Measurements from ENCODE around the gene TUNAR.

TUNAR gene

GRCh38 chr14:95841668-95842067 lies 35.0 kb upstream of the TUNAR start:
- TF ChIP-seq CTCF (IDR thresholded peaks at IDR 0.05; ENCODE audit: low read depth, low read length): no peak
- Histone ChIP-seq H3K9me3 (no peaks in the 10 kb centered on the region), H3K4me3 (ENCODE audit: low read depth, low read length) (no peak overlapping the region), H3K36me3 (no peaks in the 10 kb centered on the region), H3K27me3 (no peaks in the 10 kb centered on the region; the same call in 1 of the 2 replicates), H3K4me1 (no peaks in the 10 kb centered on the region)
- DNase-seq: no peak

DNA sequence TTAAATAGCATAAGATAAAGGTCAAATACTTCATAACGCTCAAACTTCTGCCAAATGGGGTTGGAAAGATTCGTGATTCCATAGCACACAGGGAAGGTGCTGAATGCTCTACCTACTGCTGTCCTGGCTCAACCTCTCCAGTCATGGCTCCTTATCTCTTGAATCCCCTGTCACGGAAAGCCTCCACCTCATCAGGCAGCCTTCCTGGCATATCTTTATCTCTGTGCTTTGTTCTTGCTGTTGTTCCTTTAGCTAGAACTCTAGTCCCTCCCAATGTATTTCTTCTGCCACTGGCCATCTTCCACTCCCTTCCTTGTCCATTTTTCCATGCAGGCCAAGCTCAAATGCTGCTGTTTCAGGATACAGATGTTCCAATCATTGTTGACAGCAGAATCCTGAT lies 26.9 kb upstream of the TUNAR start:
- H3K4me3 ChIP-seq (ENCODE audit: low read depth, low read length): no peak overlapping the region
- no peak for DNase-seq
- TF ChIP-seq CTCF (IDR thresholded peaks at IDR 0.05; ENCODE audit: low read depth, low read length): no peak
- no peaks in the 10 kb centered on the region for H3K9me3 ChIP-seq
- H3K36me3 ChIP-seq: no peaks in the 10 kb centered on the region
- H3K4me1 ChIP-seq: no peaks in the 10 kb centered on the region
- H3K27me3 ChIP-seq: peaks cover 3% of the 10 kb centered on the region

- no peaks in the 10 kb centered on the region for H3K9me3 ChIP-seq
Measured at GRCh38 chr14:95850429-95850828, 26.2 kb upstream of the TUNAR start.

GRCh38 chr14:95855606-95856005 lies 21.0 kb upstream of the TUNAR start:
- Histone ChIP-seq H3K4me3 (ENCODE audit: low read depth, low read length) (no peak overlapping the region), H3K9me3 (no peaks in the 10 kb centered on the region)
- TF ChIP-seq CTCF (IDR thresholded peaks at IDR 0.05; ENCODE audit: low read depth, low read length): no peak

More at GRCh38 chr14:95850429-95850828, 26.2 kb upstream of the TUNAR start:
- Histone ChIP-seq H3K27me3 (peaks cover 3% of the 10 kb centered on the region), H3K36me3 (no peaks in the 10 kb centered on the region), H3K4me3 (ENCODE audit: low read depth, low read length) (no peak overlapping the region), H3K4me1 (no peaks in the 10 kb centered on the region)
- no peak for TF ChIP-seq CTCF (IDR thresholded peaks at IDR 0.05; ENCODE audit: low read depth, low read length)
- DNase-seq: no peak

GRCh38 chr14:95857275-95857674 lies 19.4 kb upstream of the TUNAR start:
- H3K4me3 ChIP-seq (ENCODE audit: low read depth, low read length): no peak overlapping the region
- H3K27me3 ChIP-seq: peaks cover 3% of the 10 kb centered on the region
- DNase-seq: no peak
- no peaks in the 10 kb centered on the region for H3K9me3 ChIP-seq
- TF ChIP-seq CTCF (IDR thresholded peaks at IDR 0.05; ENCODE audit: low read depth, low read length): no peak
- H3K4me1 ChIP-seq: no peaks in the 10 kb centered on the region
- no peaks in the 10 kb centered on the region for H3K36me3 ChIP-seq

More at GRCh38 chr14:95855606-95856005, 21.0 kb upstream of the TUNAR start:
- Histone ChIP-seq H3K36me3 (no peaks in the 10 kb centered on the region), H3K27me3 (peaks cover 3% of the 10 kb centered on the region), H3K4me1 (no peaks in the 10 kb centered on the region)
- no peak for DNase-seq

GRCh38 chr14:95858893-95859292 lies 17.7 kb upstream of the TUNAR start:
- Histone ChIP-seq H3K4me1 (no peaks in the 10 kb centered on the region), H3K27me3 (peaks cover 5% of the 10 kb centered on the region), H3K36me3 (no peaks in the 10 kb centered on the region), H3K4me3 (ENCODE audit: low read depth, low read length) (no peak overlapping the region), H3K9me3 (no peaks in the 10 kb centered on the region)
- DNase-seq: no peak
- no peak for TF ChIP-seq CTCF (IDR thresholded peaks at IDR 0.05; ENCODE audit: low read depth, low read length)
